ENCODE data around the gene MGMT.

Gene MGMT

GRCh38 chr10:129815898-129816655 lies 349.0 kb downstream of the MGMT start:
- DNase-seq: no peak

- DNase-seq: no peak
Observed at GRCh38 chr10:129816656-129817045, 349.6 kb downstream of the MGMT start.
